HS-5 (cell line): Measurements from ENCODE around the gene DYSF.

ENCODE experiments used
- DNase-seq: peaks from one replicate; pipeline ENCODE4 v3.0.0-alpha.2; 2012; ENCODE audit warnings: low read depth

The DYSF gene

DNA sequence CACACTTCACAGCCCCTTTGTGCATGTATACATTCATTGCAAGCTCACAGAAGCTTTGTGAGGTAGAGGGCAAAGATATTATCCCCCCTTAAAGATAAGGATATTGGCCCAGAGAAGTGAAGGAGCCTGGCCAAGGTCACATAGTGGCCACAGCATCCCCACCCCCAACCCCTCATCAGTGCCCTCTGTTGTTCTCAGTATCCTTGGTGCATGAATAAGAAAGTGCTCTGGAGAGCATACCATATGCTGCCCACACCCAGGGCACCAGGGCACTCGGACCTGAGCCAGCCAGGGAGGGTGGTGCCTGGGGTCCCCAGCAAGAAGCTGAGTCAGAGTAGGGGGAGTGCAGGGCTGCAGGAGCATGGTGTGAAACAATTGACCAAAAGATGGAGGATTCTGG, 3.3 kb downstream of the DYSF start:
- no peak for DNase-seq

DNA sequence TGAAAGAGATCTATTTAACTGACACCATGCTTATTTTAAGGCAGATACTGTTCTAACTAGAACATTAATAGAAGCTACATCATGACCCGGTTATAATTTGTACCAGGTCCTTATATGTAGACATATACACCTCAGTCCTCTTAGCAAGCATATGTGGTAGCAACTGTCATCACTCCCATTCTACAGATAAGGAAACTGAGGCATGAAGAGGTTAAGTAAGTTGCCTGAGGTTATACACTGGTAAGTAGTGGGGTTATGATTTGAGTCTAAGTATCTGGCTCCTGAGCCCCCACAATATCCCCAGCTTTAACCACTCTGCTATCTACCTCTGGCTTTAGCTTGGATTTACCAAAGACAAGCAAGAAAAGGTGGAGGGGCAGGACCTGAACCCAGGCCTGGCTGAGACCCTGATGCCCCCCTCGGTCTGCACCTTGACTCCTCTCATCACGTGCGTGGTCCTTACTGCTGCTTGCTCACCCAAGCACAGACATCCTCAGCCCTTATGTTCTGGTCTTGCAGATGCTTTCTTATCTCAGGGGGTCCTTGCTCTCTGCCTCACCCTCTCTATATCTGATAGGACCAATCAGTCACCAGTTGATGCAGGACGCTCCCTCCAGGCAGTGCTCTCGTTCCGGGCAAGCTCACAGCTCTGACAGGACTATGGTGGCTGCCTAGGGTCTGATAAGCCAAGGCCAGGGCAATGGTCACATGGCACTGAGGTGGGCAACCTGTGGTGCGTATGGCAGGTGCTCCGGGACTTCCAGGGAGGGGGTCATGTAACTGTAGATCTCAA, 4.0 kb downstream of the DYSF start:
- DNase-seq: no peak

DNA sequence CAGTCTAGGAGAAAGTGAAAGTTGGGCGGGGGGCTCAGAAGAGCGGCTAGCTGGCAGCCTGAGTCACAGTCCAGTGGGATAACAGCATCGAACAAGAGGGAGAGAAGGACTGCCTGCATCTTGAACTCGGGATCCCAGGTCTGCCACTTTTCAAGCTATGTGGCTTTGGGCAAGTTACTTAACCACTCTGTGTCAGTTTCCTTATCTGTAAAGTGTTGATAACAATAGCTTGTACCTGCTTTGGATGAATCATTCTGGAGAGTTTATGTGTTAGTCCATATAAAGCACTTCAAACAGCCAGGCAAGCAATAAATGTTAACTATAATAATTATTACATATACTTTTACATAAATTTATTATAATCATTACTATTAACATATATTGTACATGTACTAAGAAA, 4.6 kb downstream of the DYSF start:
- no peak for DNase-seq

DNA sequence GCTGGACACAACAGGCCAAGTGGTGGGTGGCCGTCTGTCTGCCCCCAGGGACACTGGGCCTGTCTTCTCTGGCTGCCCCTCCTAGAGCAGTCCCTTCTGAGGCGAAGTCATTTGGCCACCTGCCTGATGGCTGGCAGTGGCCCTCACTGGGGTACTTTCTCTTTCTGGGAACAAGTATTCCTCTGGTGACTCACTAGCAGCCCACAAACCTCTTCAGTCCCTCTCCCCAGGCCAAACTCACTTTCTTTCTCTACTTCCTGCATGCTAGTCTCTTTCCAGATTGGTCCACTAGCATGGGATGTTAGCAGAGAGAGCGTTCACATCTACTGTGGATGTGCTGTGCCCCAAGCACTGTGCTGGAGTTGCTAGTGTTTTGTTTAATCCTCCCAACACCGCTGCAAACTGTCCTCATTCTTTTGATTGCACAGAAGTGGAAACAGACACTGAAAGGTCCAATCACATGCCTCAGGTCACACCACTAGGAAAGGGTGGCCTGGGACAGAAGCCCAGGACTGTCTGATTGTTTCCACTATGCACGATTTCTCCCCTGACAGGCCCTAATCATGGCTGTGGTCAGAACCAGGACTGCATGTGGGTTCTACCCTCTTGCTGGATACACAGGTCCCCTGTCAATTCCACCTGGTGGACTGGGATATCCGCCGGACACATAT, 5.2 kb downstream of the DYSF start:
- no peak for DNase-seq

DNA sequence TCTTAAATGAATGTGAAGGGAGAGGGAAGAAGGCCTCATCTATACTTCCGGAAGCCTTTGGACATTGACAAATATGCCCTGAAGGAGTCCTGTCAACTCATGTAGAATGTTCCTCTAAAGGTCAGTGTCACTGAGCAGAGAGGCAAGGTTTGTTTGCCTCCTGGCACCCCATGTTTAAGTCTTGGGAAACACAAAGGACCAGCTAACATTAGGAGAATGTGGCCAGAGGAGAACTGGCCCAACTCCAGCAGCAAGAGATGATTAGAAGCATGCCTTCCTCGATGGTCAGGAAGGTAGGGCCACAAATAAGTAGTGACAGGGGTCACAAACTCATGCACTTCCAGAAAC, 5.7 kb downstream of the DYSF start:
- no peak for DNase-seq

DNA sequence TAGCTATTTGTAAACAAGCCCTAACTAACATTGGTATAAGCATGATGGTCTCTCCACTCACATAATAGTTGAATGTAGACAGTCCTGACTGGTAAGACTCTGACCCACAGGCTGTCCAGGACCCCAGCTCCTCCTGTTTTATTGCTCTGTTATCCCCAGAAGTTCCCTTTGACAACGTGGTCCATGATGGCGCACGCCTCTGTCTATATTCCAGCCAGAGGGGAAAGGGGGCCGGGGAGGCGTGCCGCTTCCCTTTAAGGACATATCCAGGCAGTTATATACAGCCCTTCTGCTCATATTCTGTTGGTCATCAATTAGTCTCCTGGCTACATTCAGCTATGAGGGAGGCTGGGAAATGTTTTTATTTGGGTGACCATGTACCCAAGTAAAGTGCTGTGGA, 6.7 kb downstream of the DYSF start:
- DNase-seq: no peak

DNA sequence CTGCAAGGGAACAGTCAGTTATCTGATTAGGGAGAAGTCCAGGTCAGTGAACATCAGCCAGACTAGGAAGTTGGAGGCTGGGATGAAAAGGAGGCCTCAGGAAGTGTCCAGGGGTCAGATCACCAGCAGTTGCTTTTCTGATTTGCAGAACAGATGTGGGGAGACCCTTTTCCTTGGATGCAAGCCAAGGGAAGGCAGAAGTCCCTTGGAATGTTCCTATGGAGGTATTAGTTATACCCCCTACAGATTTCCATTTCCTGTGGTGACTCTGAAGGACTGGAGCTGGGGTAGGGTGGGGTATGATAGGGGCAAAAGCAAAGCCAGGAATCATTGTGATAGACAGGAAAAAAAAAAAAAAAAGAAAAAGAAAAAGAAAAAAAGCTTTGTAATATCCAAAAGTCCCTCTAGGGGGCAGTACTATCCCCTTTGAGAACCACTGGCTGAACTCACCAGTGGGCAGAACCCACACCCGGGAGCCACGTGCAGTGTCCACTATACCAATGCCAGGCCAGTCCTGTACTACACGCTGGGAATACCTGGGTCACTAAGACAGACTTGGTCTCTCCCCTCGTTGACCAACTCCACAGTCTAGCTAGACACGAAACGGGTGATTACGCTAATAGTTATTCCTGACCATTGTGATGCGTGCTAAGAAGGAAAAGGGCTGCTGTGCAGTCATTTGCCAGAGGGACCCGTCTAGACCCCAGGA, 7.4 kb downstream of the DYSF start:
- DNase-seq: no peak

DNA sequence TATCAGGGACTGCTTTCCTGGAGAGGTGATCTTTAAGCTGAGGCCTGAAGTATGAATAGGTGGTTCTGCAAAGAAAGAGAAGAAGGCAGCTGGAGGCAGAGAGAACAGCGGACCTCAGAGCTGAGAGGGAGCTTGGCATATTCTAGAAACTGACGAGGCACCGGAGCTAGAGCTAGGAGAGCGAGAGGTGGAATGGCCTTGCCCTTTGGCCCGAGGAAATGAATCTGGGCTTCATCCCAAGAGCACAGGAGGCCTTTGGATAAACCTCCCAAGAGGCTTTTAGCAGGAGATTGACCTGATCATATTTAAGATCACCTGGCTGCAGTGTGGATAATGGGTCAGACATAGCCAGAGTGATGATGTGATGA, 7.9 kb downstream of the DYSF start:
- DNase-seq: no peak

DNA sequence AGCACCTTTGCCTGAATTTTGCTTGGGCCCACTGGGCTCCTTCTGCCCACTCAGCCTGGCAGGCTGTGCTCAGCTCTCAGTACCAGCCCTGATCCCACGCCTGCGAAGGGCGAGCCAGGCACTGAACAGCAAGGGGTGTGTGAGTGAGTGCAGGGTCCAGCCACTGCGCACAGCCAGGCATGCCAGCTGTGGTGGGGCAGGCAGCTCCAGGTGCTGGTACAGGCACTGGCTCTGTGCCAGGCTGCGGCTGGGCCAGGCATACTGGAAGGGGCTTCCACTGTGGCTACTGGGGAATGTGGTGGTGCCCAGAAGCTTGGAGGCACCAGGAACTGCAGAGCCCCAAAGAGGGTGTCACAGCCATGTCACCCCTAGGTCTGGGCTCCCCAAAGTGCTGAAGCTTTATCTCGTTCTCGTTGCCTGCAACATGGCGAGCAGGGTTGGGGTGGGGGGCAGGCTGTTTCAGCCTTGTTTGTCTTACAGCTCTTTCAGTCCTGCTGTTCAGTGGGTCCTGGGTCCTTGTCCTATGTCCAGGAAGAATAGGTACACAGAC, 8.8 kb downstream of the DYSF start:
- DNase-seq: no peak

DNA sequence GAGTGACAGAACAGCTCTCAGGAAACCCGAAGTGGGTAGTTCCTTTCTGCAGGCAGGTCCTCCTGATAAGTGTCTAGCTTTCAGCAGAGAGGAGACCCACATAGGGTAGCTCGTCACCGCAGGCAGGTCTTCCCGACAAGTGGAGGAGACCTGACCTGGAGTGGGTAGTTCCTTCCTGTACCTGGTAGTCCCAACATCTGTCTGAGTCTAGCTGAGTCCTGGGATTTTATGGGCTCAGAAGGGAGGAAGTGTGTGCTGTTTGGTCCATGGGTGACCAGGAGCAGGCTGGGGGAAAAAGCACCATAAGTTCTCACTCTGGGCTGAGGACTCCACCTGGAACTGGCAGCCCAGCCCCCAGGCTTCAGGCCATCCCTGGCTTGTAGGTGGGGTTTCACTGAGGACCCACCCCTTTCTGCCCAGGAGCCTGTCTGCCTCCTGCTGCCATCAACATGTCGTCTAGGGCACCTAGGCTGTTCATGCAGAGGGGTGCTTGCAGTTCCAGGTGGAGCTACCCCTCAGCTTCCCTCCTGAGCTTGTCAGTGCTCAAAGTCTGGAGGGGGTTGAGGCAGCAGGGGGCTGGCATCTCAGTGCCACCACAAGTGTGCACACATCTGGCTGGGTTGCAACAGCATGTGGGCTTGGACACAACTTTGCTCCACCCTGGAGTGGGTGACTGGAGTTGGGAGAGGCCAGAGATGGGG, 9.4 kb downstream of the DYSF start:
- DNase-seq: no peak

DNA sequence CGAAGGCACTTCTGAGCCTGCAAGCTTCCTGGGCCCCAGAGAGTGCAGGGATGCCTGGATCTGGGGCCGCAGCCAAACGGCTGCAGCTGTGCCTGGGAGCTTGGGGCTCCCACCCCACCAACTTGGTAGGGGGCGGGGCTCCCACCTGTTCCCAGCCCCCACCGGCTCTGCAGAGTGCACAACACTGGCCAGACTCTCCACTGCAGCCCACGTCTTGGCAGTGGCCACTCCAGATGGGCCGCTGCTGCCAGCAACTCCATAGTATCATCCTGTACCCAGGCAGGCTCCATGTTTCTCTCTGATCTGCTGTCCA, 9.9 kb downstream of the DYSF start:
- no peak for DNase-seq

DNA sequence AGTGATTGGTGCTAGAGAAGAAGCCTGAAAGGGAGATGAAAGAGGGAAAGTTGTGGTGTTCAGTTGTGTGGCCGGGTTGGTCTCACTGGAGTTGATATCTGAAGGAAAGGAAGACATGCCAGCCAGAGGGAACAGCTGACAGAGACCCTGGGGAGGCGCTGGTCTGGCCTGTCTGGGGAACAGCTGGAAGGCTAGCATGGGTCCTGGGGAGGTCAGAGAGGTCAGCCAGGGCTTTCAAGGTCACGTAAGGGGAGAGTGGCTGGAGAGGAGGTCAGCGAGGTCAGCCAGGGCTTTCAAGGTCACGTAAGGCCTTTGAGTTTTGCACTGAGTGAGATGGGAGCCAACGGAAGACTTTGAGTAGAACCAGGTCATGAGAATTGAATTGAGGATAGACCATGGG, 11.0 kb downstream of the DYSF start:
- DNase-seq: no peak

DNA sequence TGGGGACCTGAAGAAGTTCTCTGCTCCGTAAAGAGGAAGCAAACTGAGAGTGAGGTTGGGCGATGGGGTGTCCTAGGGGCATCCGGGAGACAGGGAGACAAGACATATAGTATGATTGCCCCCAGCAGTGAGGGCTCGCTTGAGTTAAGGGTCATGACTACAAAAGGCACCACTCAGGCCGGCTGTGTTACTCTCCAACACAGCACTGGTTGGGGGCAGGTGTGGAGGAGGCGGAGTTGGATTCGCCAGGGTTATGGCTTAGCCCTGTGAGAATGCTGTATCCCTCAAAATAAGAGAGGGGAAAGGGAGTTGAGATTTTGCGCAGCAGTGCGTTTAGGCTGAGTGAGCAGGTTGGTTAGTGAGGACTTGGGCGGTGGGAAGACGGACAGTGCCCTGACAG, 12.0 kb downstream of the DYSF start:
- no peak for DNase-seq

DNA sequence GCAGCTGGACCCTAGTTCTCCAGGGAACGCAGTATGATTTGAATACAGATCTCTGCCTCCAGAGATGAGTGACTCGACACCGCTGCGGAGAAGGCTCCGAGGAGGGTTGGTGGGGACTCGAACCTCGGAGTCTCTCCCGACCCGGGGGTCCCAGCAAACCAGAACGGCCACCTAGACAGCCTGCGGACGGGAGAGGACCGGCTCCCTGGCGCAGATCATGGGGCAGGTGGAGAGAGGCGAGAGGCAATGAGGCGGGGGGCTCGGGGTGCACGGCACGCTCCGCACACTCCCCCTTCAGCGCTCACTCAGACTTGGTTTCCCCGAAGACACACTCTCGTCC, 12.6 kb downstream of the DYSF start:
- no peak for DNase-seq

DNA sequence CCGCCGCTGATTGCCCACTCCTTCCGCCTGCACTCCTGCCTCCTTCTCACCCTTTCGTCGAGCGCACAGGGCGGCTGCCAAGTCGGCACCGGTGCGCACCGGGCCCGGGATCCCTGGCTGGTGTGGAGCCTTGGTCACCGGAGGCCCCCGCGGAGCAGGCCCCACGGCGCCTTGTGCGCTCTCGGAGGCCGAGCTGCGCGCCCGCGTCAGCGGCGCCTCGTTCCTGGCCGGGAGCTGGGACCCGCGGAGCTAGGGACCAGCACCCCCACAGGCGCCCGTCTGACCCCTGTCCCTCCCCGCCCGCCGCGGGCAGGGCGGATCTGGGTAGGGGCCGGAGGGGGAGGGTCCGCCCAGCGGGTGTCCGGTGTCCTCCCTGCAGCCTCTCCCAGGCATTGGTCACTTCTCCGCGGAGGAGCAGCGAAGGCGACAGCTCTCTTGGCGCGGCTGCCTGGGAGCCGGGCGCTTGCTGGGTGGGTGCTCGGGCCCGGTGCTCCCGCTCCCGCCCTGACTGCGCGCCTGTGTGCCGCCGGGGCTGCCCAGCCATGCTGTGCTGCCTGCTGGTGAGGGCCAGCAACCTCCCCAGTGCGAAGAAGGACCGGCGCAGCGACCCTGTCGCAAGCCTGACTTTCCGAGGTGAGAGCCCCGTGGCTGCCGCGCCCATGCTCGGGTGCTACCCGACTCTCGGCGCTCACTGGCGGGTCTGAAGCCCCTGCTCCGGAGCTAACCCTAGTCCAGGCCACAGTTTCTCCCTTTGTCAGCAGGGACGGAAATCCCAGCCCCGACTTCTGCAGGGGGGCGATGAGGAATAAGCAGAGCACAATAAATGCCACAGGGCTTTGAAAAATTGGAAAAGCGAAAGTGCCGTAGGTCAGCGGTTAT, 13.2 kb downstream of the DYSF start:
- no peak for DNase-seq

DNA sequence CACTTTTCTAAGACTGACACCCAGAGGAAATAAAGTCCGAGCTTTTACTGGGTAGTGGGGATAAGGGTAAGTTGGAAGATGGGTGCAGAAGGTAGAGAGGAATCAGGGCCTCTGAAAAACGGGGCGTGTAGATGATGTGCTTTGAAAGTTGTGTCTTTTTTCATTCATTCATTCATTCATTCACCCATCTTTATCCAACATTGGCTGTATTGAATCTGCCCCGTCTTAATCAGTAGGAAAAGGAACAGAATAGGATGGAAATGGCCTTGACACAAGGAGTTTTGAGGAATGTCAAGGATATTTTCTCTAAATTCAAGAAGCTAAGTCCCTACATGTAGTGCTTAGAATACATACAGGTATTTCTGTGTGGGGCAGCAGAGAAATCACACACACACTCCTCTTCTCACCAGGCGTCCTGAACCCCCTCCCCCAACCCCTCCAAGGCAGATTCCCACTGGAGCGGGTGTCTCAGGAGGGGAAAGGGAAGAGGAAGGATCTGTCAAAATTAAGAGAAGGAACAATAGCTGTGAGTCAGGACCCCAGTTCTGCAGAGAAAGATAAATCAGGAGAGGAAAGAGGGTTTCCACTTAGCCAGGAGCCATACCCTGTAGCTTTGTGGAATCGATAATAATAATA, 13.9 kb downstream of the DYSF start:
- DNase-seq: no peak

DNA sequence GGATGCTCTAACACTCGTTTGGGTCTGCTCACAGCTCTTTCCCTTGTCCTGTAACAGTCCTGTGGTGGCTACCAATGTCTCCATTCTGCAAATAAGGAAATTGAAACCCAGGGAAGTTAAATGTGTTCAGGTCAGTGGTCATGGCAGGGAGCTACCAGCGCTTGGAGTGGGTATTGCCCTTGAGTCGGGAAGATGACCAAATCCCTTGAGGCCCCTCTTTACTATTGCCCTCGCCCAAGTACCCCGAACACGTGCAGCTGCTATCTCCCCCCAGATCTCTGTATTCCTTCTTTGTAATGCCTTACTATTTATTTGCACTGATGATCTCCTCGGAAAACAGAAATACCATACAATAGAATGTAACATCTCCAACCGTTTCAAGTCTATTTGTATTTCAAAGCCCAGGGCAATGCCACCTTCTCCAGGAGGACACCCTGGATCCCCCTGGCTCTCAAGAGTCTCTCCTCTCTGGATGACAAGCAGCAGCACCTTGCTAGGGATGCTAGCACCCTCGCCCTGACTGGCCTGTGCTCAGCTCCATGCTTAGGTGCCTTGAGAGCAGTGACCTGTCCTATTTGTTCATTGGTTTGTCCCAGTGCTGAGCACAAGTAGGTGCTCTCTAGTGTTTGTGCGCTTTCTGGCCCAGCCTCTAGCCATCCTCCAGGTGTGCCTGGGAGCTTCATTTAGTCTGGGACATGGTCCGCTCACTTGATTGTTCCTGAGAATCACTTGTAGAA, 15.1 kb downstream of the DYSF start:
- DNase-seq: no peak

DNA sequence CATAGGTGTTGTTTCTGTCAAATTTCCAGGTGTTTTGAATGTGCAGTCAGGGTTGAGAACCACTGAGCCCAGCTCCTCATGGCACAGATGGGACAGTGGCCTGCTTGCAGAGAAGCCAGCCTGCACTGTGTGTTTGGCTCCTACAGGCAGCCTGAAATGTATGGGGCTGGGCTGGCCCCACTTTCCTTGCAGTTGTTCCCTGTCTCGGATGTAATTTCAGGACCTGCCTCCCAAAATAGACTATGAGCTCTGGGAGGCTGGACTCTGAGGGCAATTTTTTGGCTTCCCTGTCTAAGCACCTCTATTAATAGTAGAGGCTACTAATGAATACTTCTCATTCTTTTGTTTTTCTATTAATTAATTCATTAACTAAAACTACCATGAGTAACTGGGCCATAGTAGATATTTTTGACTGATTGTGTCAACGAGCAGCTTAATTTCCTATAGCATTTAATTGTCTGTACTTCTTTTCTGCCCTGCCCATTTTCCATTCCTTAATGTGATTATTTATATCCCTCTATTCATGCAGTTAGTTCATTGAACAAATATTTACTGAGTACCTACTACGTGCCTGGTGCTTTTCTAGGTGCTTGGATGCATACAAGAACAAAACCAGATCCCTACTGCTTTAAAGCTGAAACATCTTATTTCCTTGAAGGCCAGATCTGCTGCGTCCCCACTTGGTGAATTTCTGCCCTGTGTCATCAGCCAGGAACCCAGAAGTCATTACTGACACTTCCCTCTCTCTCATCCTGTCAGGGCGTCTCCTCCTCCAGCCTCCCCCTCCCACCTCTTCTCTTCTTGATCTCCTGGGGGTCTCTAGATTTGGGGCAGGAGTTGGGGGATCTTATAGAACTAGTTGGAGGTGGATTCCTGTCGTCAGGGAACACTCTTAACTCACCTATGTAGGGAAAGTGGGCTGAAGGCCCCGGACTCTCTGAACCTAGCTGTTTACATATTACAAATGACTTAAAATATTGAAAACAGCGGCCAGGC, 16.3 kb downstream of the DYSF start:
- no peak for DNase-seq

DNA sequence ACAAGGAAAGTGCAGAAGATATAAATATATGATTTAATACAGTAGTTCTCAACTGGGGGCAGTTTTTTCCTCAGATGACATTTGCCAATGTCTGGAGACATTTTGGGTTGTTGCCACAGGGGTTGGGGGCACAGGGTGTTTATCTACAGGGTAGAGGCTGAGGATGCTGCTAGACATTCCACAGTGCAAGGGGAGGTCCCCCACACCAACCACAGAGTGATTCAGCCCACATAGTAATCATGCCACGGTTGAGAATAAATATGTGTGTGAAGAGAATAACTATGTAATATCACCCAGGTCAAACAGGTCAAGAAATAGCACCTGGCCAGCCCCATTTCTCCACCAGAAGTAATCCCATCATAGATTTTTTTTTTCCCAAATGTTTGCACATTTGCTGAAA, 17.9 kb downstream of the DYSF start:
- DNase-seq: peak; percentile 72
